Muscle of arm (tissue), 12 donors: ENCODE data around the gene GLRX. TPM values are rescaled to one million over a fixed set of nuclear protein-coding genes. Genes with fewer than 3 reads are reported as not detected.
"Not testable (repeated sequence)": the region's sequence is repeated elsewhere in the genome, so short reads cannot be mapped to it uniquely, and the experiment has no call there.

ENCODE experiments used
- DNase-seq: peaks from one replicate; pipeline ENCODE4 v3.0.0-alpha.2; 2013
- polyA plus RNA-seq, 12 donors: library from polyadenylated mRNA; unstranded; fragments of 120-200 nt; gene quantifications; one replicate each; pipeline ENCODE4 v1.2.1, GENCODE V29; 2013; ENCODE audit not compliant: insufficient read length in 12 of 12

GLRX gene
- polyA plus RNA-seq, 12 donors: 9.2 to 23.3 (median 12.4) TPM; not detected in 1

DNA sequence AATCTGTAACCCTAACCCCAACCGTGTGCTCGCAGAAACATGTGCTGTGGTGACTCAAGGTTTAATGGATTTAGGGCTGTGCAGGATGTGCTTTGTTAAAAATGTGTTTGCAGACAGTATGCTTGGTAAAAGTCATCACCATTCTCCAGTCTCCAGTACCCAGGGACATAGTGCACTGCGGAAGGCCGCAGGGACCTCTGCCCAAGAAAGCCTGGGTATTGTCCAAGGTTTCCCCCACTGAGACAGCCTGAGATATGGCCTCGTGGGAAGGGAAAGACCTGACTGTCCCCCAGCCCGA lies 11.5 kb downstream of the GLRX start:
- not testable (repeated sequence) for DNase-seq

DNA sequence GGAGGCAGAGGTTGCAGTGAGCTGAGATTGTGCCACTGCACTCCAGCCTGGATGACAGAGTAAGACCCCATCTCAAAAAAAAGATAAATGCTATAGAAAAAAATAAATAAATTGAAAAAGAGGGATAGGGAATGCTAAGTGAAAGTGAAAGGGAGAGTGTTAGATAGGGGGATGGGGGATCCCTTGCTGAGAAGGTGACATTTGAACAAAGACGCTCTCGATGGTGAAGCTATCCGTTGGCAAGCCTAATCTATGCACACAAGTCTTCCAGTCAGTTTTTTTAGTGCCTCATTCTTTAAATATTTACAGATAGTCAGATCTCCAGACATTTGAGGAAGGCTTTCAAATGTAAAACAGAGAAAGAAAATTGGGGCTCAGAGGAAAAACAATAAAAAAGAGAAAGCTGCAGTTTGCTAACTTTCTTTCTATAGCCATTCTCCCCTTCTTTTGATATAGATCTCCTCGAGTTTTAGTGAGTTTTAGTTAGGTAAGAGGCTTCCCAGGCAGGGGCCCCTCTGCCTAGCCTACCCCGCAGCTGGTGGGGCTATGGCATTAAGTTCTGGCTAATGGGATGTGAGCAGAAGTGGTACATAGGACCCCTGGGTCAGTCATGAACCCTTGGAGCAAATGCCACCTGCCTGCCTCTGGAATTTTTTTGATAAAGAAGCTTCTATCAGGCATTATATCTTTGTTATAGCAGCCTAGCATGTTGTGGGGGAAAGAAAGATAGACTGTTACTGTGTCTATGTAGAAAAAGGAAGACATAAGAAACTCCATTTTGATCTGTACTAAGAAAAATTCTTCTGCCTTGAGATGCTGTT lies 12.0 kb downstream of the GLRX start:
- no peak for DNase-seq

GRCh38 chr5:95809414-95809960 lies 13.0 kb downstream of the GLRX start:
- DNase-seq: no peak

- DNase-seq: peak; percentile 84
Observed at GRCh38 chr5:95808686-95809413, 13.7 kb downstream of the GLRX start.

DNA sequence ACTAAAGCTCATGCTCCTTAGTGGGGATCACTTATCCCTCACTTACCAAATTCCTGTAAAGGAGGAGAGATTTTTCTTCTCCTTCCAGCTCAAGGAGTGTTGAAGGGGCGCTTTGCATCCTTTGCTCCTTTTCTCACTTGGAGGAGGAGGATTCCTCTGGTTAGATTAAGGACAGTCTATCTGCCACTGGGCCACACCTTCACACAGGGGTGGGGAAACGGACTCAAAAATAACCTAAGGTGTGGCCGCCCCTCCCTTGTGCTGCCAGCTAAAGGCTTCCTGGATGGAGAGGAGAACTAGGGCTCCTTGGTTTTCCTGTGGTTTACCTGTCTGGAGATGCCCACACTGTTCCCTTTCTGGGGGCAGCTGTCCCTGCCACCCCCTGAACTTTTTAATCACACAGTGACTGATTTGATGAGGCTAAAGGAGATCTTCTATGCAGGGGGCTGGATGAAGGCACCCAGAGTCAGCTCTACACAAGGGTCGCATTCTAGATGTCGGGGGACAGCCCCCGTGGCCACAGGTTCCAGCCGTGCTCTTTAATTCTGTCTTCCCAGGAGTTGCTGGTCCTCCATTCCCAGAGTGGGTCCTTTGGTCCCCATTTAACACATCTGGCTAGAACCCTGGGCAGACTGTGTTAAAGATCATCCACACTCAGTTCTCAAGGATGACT lies 14.4 kb downstream of the GLRX start:
- DNase-seq: no peak

- DNase-seq: no peak
Observed at GRCh38 chr5:95806687-95807086, 15.8 kb downstream of the GLRX start.

GRCh38 chr5:95804736-95805539 lies 17.6 kb downstream of the GLRX start:
- no peak for DNase-seq

GRCh38 chr5:95803271-95804148 lies 19.0 kb downstream of the GLRX start:
- DNase-seq: no peak

DNA sequence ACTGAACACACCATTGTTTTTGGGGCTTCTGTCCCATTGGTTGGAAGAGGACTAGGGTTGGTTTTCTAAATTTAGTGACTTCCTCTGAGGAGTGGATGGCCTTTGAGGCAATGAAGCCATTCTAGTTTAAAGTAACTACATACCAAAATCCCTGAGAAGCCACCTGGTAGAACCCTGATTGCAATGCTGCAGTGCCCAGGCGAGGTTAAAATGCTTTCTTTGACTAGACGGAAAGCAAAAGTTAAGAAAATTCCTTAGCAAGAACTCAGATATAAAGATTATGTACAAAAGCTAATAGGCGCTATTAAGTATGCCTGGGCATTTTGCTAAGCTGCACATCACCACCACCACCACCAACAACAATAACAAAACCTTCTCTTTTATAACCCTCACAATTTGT lies 20.6 kb downstream of the GLRX start:
- no peak for DNase-seq

- no peak for DNase-seq
Observed at GRCh38 chr5:95801532-95801931, 21.0 kb downstream of the GLRX start.

- DNase-seq: no peak
Observed at GRCh38 chr5:95800553-95800952, 22.0 kb downstream of the GLRX start.

DNA sequence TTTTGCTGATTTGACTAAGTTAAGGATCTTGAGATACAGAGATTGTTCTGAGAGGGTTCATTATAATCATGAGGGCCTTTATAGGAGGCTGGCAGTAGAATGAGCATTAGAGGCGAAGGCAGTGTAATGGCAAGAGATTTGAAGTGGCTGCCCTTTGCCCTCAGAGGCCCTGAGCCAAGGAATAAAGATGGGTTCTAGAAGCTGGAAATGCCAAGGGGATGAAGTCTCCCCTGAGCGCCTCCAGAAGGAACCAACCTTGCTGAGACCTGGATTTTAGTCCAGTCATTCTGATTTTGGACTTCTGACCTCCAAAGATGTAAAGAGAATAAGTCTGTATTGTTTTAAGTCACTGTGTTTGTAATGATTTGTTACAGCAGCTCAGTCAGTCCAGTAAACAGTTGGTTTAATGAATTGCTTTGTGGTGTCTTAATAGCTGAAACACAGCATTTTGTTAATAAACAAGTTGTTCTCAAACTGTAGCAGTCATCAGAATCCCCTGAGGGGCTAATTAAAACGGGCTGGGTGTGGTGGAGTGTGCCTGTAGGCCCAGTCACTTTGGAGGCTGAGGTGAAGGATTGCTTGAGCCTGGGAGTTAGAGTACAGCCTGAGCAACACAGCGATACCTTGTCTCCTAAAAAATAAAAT lies 23.2 kb downstream of the GLRX start:
- DNase-seq: no peak

- no peak for DNase-seq
Observed at GRCh38 chr5:95798545-95798944, 24.0 kb downstream of the GLRX start.

DNA sequence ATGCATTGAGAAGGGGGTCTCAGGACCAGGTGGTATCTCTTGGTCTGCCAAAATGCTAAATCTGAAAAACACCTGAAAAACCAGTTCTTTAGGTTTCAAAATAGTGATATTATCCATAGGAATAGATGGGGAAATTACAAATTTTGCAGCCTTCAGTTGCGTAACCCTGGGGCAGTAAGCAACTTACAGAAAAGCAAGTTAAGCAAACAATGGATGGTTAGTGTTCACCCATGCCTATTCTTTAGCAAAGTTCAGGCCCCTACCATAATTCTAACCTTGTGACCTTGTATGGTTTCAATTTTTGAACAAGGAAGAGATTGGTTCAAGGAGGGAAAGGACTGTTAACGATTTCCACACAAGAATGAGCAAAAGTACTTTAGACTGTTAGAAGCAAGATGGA lies 24.5 kb downstream of the GLRX start:
- no peak for DNase-seq

GRCh38 chr5:95797301-95797700 lies 25.2 kb downstream of the GLRX start:
- no peak for DNase-seq

DNA sequence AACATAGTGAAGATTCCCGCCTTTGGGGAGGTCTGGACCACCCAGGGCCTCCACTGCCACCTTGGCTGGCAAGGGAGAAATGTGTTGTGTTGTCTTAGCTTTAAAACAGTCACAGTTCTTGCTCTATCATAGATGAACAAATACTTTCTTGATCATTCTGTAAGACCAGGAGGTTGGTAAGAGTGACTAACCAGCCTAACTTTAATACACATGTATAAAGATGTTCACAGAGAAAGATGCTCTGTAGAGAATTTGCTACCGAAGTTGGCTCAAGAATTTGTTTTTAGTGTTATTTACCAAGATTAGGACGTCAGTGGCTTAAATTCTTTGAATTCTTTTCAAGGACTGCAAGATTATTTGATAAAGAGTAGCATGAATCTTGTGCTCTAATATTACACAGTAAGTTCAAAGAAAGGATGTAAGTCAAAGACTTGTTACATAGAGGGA lies 28.4 kb downstream of the GLRX start:
- no peak for DNase-seq

DNA sequence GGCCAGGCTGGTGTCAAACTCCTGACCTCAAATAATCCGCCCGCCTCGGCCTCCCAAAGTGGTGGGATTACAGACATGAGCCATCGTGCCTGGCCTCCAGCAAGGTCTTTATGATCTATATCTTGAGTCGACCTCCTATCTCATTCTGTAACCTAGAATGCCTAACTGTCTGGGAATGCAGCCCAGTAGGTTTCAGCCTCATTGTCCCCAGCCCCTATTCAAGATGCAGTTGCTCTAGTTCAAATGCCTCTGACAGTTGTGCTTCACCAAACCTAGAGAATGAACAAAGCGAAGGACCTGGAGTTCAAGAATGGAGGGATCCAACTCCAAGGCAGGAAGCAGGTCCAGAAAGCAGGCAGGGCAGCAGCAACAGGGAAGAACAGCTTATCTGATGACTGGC lies 30.8 kb downstream of the GLRX start:
- no peak for DNase-seq

- no peak for DNase-seq
Observed at GRCh38 chr5:95788493-95788892, 34.0 kb downstream of the GLRX start.

DNA sequence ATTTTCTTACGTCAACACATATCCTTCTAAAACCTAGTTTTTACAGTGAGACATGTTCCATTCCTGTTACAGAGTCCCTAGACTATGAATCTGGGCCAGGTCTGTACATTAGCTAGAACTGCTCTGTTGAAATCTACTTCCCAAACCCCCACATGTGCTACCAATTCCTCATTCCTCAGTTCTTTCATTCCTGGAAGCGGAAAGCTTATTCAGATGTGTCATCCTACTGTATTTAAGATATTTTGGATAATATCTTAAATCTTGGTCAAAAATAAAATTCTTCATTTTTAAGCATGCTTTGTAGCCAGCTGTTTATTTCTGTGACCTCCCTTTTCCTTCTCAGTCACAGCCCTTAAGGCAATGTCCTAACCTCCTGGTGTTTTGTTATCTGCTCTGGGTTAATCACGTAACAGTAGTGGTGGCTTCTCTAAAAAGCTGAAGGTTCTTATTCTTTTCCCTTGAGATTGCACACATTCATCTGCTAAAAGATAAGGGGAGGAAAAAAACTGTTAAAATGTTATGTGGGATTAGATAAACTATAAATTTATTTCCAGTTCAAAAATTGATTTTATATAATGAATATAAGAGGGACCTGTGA lies 35.6 kb downstream of the GLRX start:
- DNase-seq: no peak
